Stimulated activated CD8-positive, alpha-beta memory T cell treated with anti-CD3 and anti-CD28 coated beads, Interleukin-15, amount 100 ng/mL, for 24 hours (primary cell): Measurements from ENCODE around the gene LRRFIP1.
"Not testable (repeated sequence)": the region's sequence is repeated elsewhere in the genome, so short reads cannot be mapped to it uniquely, and the experiment has no call there.

Source experiments
- DNase-seq: peaks from one replicate; pipeline ENCODE4 v3.0.0-alpha.2; 2020; ENCODE audit warnings: low read depth

The LRRFIP1 gene, protein sequence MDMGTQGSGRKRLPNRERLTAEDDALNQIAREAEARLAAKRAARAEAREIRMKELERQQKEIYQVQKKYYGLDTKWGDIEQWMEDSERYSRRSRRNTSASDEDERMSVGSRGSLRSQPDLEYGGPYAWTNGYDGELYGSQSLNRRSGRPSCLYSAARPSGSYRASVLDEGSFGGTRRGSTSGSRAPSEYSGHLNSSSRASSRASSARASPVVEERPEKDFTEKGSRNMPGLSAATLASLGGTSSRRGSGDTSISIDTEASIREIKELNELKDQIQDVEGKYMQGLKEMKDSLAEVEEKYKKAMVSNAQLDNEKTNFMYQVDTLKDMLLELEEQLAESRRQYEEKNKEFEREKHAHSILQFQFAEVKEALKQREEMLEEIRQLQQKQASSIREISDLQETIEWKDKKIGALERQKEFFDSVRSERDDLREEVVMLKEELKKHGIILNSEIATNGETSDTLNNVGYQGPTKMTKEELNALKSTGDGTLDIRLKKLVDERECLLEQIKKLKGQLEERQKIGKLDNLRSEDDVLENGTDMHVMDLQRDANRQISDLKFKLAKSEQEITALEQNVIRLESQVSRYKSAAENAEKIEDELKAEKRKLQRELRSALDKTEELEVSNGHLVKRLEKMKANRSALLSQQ

DNA sequence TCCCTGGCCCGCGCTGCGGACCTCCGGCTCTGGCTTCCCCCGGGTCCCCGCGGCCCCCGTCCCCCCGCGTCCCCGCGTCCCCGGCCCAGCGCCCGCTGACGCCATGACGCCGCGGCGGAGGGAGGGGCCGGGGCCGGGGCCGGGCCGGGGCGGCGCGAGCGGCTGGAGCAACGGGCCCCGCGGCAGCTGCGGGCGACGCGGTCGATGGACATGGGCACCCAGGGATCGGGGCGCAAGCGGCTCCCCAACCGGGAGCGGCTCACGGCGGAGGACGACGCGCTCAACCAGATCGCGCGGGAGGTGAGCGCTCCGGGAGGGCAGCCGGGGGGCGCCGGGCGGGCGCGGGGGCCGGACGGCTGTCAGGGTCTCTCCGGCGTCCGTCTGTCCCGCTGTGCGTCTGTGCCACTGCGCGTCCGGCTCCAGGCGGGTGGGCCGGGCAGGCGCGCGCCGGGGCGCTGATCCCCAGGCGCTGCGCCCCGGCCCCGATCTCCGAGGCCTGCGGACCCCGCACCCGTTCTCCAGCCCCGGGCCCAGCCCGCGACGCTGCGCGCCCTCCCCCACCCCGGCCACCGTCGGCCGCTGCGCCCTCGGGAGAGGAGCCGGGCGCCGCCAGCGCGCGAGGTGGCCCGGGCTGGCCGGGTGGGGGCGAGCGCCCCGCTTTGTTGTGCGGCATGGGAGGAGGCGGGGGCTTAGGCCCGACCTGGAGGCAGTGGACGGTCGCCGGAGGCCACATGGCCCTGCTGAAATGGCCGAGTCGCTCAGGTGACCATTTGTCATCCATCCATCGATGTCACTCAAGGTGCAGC lies at the start of gene LRRFIP1:
TSS of gene LRRFIP1 (plus strand) at position 147 of the 806 bp plus-strand sequence. CDS start at position 205, 58 bp downstream.
- no peak for DNase-seq

DNA sequence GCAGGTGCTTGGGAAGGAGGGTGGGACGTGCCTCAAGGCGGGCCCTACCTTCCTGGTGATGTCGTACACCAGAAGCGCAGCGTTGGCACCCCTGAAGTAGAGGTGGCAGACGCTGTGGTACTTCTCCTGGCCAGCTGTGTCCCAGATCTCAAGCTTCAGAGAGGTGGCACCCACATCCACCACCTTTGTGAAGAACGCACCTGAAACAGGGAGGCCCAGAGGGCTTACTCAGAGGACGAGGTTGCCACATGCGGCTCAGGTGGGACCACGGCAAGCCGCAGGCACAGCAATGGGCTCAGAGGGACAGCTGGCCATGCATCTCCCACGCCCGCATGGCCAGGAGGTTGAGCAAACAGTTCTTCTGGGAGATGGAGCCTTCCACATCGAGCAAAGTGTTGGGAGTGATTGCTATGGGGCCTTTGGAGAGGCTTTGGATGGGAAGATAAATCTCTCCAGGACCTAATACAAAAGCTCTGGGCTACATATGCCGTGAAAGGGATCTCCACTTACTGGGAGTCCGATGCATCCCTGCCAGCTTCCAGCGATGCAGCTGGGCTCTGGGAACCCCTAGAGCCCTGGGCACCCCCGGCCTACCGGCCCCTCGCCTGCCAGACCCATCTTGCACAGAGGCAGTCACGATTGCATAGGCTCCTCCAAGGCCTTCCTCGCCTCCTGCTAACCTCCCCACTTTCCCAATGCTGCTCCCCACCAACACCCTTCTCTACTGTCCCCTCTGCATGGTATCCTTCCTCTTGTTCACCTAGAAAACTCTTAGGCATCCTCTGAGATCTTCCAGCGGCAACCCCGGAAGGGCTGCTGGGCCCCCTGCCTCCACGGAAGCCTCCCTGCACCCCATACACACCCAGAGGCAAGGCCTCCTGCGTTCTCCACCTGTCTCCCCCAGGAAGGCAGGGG lies 49.2 kb upstream of the LRRFIP1 start:
- DNase-seq = no peak

DNA sequence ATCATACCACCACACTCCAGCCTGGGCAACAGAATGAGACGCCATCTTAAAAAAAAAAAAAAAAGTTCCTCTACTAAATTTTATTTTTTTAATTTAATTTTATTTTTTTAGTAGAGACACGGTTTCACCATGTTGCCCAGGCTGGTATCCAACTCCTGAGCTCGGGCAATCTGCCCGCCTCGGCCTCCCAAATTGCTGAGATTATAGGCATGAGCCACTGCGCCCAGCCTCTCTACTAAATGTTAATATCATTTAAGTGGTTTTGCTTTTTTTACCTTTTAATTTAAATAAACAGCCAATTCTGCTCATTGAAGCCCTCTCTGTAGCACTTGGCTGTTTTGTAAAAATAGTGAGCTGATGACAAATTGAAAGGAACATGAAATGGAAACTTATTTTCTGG lies 46.1 kb upstream of the LRRFIP1 start:
- no peak for DNase-seq

DNA sequence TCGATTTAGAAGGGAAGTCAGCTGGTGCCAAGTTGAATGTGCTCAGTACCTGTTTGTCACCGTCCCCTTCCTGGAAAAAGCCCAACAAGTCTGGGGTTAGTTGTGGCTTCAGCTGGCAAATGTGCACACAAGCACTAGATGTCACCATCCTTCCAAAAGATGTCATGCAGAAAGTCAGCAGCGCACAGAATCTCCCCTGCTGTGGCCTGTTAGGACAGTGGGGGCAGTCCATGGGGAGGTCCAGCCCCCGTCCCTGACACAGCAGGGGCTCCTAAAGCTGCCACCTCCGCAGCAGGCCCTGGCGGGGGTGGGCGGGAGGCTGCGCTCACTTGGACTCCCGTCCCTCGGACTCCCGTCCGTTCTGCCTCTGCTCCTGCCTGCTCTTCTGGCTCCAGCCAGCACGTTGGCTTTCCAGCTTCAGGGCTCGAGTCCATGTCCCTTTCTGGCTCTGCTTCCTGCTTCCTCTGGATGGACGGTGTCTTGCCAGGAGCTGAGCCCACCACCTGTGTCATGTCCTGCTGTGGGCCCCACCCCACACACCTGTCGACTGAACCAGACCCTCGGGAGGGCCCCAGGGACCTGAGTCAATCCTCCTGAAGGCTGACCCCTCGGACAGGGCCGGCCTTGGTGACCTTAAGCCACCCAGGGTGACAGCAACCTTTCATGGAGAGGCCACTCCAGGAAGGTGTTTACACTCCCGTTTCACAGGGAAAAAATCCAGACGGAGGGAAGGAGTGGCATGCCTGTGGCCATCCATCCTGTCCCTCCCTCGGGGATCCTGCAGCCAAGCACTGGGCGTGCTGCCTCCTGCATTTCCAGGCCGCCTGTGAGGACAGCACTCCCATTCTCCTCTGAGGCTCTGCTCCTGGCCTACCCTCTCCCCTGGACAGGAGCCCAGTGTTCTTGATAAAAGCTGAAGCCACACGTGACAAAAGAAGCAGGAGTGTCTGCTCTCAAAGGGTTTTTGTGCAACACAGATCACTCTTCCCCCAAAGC lies 45.3 kb upstream of the LRRFIP1 start:
- DNase-seq = no peak

DNA sequence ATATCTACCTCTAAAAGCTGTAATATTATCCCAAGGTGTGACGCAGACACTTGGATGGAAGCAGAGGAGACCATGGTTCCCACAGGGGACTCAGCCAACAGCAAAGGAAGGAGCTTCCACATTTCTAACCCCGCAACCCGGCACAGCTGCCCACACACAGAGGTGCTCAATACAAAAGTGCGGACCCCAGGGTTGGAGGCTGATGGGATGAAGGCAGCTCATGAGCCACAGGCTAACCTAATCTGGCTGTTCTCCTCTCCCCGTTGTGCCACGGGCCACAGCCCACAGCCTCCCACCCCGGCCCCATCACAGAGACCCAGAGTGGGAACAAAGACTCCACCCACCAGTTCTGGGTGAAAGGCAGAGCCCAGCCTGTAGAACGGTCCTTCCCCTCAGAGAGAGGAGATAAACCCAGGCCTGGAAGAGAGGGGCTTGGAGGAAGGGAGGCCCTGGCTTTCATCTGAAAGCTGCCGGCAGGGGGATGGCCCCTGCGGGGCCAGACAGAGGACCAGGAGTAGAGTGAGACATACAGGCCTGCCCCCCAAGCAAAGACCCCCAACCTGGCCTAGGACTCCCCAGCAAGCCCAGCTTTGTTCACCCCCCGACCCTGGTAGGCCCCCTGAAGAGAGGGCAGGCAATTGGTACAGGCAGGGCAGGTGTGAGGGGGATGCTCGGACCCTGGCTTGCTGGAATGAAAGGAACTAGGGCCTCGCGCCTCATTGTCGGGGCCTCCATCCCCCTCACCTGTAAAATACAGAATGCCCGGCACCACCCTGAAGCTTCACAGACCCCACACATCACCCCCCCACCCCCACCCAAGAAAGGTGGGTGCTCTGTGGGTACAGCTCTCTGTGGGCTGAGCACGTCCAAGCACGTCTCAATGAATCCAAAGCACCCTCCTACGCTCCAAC lies 43.7 kb upstream of the LRRFIP1 start:
- no peak for DNase-seq

DNA sequence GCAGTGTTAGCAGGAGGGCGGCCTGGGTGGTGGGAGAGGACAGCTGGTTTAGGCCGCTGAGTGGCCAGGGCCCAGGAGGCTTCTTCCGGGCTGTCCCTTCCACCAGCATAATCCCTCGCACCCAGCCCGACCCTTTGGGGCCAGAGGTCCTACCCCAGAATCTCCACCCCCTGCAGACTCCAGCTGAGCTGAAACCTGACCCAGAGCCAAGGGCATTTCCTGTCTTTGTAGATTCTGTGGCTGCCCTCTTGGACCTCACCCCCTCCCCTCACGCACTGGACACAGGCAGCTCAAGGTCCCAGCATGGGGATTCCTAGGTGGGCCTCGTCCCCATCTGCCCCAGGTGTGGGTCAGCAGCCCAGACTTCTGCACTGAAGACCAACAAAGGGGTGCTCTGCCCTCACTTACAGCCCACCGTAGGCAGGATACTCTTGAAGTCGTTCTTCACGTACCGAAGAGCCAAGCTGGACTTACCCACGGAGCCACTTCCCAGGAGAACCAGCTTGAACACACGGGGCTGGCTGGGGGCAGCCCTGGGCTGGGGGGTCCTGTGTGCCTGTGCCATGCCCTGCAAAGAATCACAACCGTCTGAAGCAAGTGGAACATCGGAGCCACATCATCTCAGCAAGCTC lies 41.7 kb upstream of the LRRFIP1 start:
- no peak for DNase-seq

DNA sequence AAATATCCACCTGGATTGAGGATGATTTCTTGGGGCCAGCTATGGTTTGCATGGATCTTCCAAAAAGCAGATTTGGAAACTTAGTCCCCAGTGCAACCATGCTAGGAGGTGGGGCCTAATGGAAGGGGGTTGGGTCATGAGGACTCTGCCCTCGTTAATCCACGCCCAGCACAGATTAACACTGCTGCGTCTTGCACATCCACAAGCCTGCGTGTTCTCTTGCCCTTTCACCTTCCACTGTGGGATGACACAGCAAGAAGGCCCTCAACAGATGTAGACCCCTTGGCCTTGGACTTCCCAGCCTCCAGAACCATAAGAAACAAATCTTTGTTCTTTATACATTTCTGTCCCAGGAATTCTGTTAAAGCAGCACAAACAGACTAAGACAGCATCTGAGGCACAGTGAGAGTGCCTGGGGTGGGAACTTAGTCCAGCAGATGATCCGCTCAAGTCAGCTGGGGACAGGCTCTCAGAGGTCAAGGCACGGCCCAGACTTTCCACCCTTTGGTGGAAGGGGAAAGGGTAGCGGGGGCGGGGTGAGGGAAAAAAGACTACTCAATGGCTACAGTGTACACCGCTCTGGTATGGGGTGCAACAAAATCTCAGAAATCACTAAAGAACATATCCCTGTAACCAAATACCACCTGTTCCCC lies 39.2 kb upstream of the LRRFIP1 start:
- no peak for DNase-seq

DNA sequence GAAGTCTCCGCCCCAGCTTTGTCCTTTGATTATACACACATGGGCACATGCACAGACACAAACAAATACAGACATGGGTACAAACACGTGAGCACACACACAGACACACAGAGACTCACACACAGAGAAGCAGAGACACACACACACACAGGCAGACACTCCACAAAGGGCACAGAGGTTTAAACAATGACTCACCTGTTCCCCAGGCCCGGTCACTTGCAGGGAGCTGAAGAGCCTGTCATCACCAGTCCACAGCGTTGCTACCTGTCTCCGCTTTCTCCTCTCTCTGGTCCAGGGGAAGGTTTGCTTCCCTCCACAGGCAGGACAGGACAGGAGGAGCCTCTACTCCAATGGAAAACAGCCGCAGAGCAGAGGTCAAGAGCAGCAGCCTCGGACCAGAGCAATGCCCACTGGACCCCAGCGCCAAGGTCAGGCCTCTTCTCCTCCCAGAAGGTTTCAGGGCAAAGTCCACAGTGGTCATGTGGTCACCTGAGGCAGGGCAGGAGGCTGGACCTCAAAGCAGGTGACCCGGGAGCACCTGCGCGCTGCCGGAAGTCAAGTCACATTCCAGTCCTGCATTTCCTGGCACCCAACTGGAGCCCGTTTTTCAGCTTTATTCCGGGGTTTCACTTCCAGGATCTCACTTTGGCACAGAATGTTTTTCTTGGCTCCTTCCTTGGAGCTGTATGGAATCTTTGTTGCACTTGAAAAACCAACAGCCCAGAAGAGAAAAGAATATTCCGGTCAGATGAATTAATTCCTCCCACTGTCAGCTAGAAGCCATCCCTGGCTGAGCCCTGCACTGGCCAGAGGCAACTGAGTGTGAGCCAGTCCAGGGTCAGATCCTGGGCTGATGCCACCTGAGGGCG lies 36.9 kb upstream of the LRRFIP1 start, which contains the start of gene RAB17:
TSS of gene RAB17 (minus strand) at position 463 of the 869 bp plus-strand sequence. CDS start 4,580 bp downstream, outside the sequence.
- DNase-seq = no peak

DNA sequence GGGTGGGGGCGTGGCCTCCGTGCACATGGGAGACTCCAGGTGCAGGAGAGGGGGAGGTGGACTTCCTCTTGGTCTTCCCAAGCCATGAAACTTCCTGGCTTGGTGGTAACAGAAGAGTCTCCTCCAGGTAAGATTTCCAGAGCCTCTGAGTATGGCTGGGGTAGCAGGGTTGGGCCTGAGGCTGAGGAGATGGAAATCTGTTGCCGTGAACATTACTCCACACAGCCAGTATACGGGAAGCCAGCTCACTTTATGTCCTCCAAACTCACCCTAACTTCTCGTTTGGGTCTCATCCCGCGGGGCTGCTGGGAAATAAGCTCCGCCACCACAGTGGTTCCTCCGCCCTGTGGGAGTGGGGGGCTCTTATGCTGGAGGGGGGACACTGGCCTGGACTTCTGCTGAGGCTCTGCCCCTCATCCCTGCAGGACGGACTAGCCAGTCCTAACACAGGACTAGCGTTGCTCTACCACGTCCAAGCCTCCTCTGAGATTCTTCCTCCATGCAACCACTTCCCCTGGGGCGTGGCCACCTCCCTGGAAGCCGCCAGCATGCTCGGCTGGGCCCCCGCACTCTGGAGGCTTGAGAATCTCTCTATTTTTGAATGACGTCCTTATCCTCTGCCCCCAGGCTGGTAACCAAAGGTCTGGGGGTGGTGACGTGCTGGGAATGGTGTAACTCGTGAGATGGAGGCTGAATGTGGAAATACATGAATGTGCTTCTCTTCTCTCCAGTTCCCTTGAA lies 36.1 kb upstream of the LRRFIP1 start:
- DNase-seq = no peak

DNA sequence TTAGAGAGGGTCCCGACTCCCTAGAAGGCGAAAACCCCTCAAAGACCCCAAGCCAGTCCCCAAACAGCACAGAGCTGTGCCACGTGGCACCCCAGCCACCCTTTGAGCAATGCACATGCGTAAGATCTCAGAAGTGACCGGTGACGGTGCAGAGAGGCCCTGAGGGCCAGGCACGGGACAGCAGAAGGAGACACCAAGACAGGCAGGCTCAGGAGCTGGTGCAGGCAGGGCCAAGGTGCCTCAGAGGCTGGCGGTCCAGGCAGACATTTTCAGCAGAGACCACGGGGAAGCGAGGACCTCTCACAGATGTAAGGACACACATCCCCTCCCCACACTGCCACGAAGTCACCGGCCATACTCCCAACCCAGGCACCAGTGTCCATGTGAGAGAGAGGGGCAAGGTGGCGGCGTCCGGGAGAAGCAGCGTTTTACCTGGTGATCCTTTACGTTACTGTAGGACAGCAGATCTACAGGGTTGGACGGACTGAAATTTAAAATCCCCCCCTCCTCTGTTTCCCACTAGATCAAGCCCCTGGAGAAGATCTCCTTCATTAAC lies 34.9 kb upstream of the LRRFIP1 start:
- DNase-seq = no peak

DNA sequence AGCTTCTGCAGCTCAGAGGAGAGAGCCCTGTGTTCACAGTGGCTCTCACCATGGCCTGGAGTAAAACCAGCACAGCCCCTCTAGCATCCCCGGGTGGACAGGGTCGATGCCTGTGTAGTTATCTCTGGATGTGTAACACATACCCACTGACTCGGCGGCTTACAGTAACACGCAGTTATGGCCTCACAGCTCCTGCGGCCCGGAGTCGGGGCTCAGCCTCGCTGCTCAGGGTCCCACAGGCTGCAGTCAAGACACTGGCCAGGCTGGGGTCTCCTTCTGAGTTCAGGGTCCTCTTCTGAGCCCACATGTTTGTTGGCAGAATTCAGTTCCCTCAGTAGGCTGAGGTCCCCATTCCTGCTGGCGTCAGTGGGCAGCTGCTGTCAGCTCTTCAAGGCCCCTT lies 34.4 kb upstream of the LRRFIP1 start:
- no peak for DNase-seq

DNA sequence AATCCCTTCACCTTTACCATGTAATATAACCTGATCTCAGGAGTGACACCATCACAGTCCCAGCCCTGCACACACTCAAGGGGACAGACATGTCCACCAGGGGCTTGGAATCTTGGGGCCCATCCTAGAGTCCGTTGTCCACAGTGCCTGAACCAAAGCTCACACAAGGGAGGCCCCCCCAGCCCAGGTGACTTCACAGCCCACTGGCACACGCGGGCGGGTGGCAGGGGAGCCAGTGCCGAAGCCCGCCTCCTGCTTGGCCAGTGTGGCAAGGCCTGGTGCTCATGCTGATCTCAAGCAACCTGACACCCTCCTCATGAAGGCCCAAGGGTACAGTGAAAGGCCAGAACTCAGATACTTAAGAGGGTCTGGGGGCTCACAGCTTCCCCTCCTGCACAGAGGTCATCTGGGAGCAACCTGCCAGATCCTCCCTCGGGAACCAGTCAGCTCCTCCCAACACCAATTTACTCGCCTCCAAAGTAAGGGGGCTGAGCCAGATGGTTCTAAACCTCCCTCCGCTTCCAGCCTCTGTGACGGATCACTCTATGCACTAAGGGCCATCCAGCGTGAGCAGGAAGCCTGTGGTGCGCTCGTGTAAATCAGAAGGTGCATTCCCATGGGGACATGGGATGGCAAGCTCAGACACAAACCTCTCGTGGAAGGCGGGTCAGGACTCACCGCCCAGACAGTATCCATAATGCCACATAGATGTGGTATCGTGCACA lies 33.6 kb upstream of the LRRFIP1 start:
- no peak for DNase-seq

DNA sequence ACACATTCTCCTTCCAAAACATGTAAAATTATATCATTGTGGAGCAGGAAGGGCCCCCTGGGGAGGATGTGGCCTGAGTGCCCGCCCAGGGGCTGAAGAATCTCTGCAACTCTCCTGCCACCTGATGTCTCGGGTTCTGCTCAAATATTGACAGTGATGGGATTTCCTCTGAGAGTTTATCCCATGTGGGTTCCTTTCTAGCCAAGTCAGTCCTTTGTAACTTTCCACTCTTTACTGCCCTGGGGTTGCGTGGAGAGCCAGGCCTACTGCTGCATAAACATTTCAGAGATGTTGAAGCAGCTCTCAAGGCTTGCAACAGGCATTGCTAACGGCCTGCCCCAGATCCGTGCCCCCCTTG lies 32.9 kb upstream of the LRRFIP1 start:
- DNase-seq = no peak

DNA sequence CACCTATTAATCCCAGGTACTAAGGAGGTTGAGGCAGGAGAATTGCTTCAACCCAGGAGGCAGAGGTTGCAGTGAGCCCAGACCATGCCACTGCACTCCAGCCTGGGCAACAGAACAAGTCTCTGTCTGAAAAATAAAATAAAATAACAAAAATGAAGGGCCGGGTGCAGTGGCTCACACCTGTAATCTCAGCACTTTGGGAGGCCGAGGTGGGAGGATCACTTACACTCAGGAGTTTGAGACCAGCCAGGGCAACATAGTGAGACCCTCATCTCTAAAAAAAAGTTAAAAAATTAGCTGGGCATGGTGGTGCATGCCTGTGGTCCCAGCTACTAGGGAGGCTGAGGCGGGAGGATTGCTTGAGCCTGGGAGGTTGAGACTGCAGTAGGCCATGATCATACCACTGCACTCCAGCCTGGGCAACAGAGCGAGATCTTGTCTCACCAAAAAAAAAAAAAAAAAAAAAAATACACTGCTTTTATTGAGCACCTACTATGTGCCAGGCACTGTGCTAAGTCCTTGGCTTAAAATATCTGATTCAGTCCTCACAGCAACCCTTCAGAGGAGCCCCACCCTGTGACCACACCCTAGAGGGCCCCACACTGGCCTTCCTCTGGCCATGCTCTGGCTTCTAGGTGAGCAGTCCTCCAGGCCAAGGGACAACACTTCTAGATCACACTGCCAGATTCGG lies 31.4 kb upstream of the LRRFIP1 start:
- DNase-seq = not testable (repeated sequence)
